A549 (cell line): ENCODE results near the gene HK1. TPM values are rescaled to one million over a fixed set of nuclear protein-coding genes. Genes with fewer than 3 reads are reported as not detected.

ENCODE experiments used
- ATAC-seq, 2 experiments: fragments of 200-7000 bp in 1 of 2; fragments of >200 bp in 1 of 2; cut with Nextera tagmentation in 1 of 2; cut with Tn5 transposase in 1 of 2; 3 replicates each; pipeline versions ENCODE4 v1.8.0 to v1.9.1; 2018 to 2020; ENCODE audit warnings: mild to moderate bottlenecking in 1 of 2, moderate library complexity in 1 of 2
- CTCF ChIA-PET: fragments of 300-600 bp; sonication (Branson Sonifier 250); formaldehyde crosslinking; extraction: SDS; loops from one replicate; lab custom pipeline; 2021; ENCODE audit warnings: antibody characterized with exemption, inconsistent platforms; lab: Yijun Ruan, JAX
- POLR2A ChIA-PET: fragments of 350-600 bp; formaldehyde crosslinking; extraction: SDS; loops from one replicate; lab custom pipeline; 2021; ENCODE audit warnings: antibody characterized with exemption, inconsistent platforms; lab: Yijun Ruan, JAX
- DNase-seq, 2 experiments: peaks; one replicate each; pipeline versions ENCODE4 v3.0.0 to v3.0.0-alpha.2; 2011 to 2016; ENCODE audit warnings: low read depth in 1 of 2, low spot score in 1 of 2
- FAIRE-seq: peaks from 2 replicates; lab custom pipeline; 2011; peaks lifted over from hg19 to GRCh38; lab: Jason Lieb, UNC
- H3K27ac ChIP-seq, 2 experiments: fragments of >200 bp; sonication (Bioruptor Twin); formaldehyde crosslinking; 3 replicates each; pipeline ENCODE4 v1.5.1; 2016 to 2017
- H3K4me1 ChIP-seq: fragments of >200 bp; sonication (Bioruptor Twin); formaldehyde crosslinking; 3 replicates; pipeline ENCODE4 v1.6.1; 2016
- H3K4me2 ChIP-seq: fragments of >200 bp; sonication (Bioruptor Twin); formaldehyde crosslinking; 3 replicates; pipeline ENCODE4 v1.6.1; 2016
- H3K4me3 ChIP-seq: fragments of >200 bp; sonication (Bioruptor Twin); formaldehyde crosslinking; 3 replicates; pipeline ENCODE4 v1.5.1; 2016
- H3K9me3 ChIP-seq: fragments of >200 bp; sonication (Bioruptor Twin); formaldehyde crosslinking; 3 replicates; pipeline ENCODE4 v1.6.1; 2016
- CHD4 ChIP-seq: fragments of 200-600 bp; sonication (generic); IDR thresholded peaks from 2 replicates; pipeline ENCODE4 v1.6.1; 2016; ENCODE audit warnings: antibody characterized with exemption, mild to moderate bottlenecking, borderline replicate concordance
- FOSB ChIP-seq: fragments of 250-450 bp; sonication (Bioruptor Pico); IDR thresholded peaks from 2 replicates; pipeline ENCODE4 v1.5.0; 2020; ENCODE audit warnings: mild to moderate bottlenecking, moderate library complexity
- FOSL2 ChIP-seq, 2 experiments: fragments of 450-650 bp in 1 of 2; fragments of >200 bp in 1 of 2; sonication (Bioruptor Twin) in 1 of 2; formaldehyde crosslinking; IDR thresholded peaks; 2 replicates each; pipeline versions ENCODE4 v1.5.0 to v1.6.1; 2016 to 2020; ENCODE audit warnings: mild to moderate bottlenecking in 1 of 2, moderate library complexity in 1 of 2
- HDAC2 ChIP-seq: fragments of 200-600 bp; sonication (generic); IDR thresholded peaks from 2 replicates; pipeline ENCODE4 v1.6.1; 2016
- HEYL ChIP-seq: fragments of 250-450 bp; sonication (Bioruptor Pico); IDR thresholded peaks from 2 replicates; pipeline ENCODE4 v1.8.0; 2021; ENCODE audit warnings: mild to moderate bottlenecking, moderate library complexity
- HOXA7 ChIP-seq: fragments of 250-450 bp; sonication (Bioruptor Pico); IDR thresholded peaks from 2 replicates; pipeline ENCODE4 v1.5.0; 2020; ENCODE audit warnings: mild to moderate bottlenecking, moderate library complexity
- HOXB5 ChIP-seq: fragments of 250-450 bp; sonication (Bioruptor Pico); IDR thresholded peaks from 2 replicates; pipeline ENCODE4 v1.5.0; 2020; ENCODE audit warnings: mild to moderate bottlenecking, moderate library complexity
- JUN ChIP-seq, 2 experiments: fragments of >200 bp; sonication (Bioruptor Twin); formaldehyde crosslinking; IDR thresholded peaks; 2 replicates in 1 of 2; 3 replicates in 1 of 2; pipeline ENCODE4 v1.6.1; 2016 to 2017
- KDM1A ChIP-seq: fragments of 200-600 bp; sonication (generic); IDR thresholded peaks from 2 replicates; pipeline ENCODE4 v1.6.1; 2016; ENCODE audit warnings: low read depth, mild to moderate bottlenecking
- KDM5A ChIP-seq: fragments of 200-600 bp; sonication (generic); IDR thresholded peaks from 2 replicates; pipeline ENCODE4 v1.6.1; 2016; ENCODE audit warnings: antibody characterized with exemption, mild to moderate bottlenecking
- MYC ChIP-seq: IDR thresholded peaks from 2 replicates; pipeline ENCODE4 v1.6.1; 2012; ENCODE audit warnings: mild to moderate bottlenecking, inconsistent platforms, low read length, improper control_type of control experiment, borderline replicate concordance
- NFE2L2 ChIP-seq: fragments of 150-350 bp; conservative IDR thresholded peaks from 2 replicates; pipeline ENCODE4 v1.6.1; 2014; ENCODE audit warnings: low read length
- PHF8 ChIP-seq: fragments of 200-600 bp; sonication (generic); IDR thresholded peaks from 2 replicates; pipeline ENCODE4 v1.6.1; 2016; ENCODE audit warnings: low read depth, mild to moderate bottlenecking, antibody characterized with exemption, moderate library complexity, borderline replicate concordance
- POLR2AphosphoS2 ChIP-seq: conservative IDR thresholded peaks from 2 replicates; pipeline ENCODE4 v1.6.1; 2012; ENCODE audit warnings: low read length, improper control_type of control experiment, inconsistent platforms
- RARB ChIP-seq: fragments of 250-450 bp; sonication (Bioruptor Pico); IDR thresholded peaks from 2 replicates; pipeline ENCODE4 v1.8.0; 2021; ENCODE audit warnings: mild to moderate bottlenecking, moderate library complexity
- RCOR1 ChIP-seq: fragments of 150-350 bp; IDR thresholded peaks from 2 replicates; pipeline ENCODE4 v1.6.1; 2014; ENCODE audit warnings: antibody characterized with exemption, low read length, low read depth
- SREBF2 ChIP-seq: fragments of 450-650 bp; IDR thresholded peaks from 2 replicates; pipeline ENCODE4 v1.6.1; 2014; ENCODE audit warnings: mild to moderate bottlenecking, moderate library complexity
- ZC3H11A ChIP-seq: fragments of 450-650 bp; IDR thresholded peaks from 2 replicates; pipeline ENCODE4 v1.6.1; 2014; ENCODE audit warnings: antibody characterized with exemption, mild to moderate bottlenecking
- ZNF302 ChIP-seq: fragments of 250-450 bp; sonication (Bioruptor Pico); IDR thresholded peaks from 2 replicates; pipeline ENCODE4 v1.9.0; 2021; ENCODE audit warnings: inconsistent platforms, mild to moderate bottlenecking, moderate library complexity
- WGBS: methylation state at CpG from one replicate; pipeline ENCODE4 v1.1.6; 2017; ENCODE audit errors: missing lambda C conversion rate; 5-methylcytosine and 5-hydroxymethylcytosine counted together
- polyA plus RNA-seq, 4 experiments: library from polyadenylated mRNA; depleted of rRNA in 3 of 4; stranded (reverse); fragments of >200 nt; fragmentation: RNase III in 1 of 4; extraction: RNeasy Plus Mini Kit Qiagen cat#74134 plus additional on column Dnase treatment in 1 of 4; gene quantifications; 2 replicates in 3 of 4; 3 replicates in 1 of 4; pipeline ENCODE4 v1.2.3, GENCODE V29; 2011 to 2017
- TF ChIP-seq, protein P1 (sequence below): fragments of 450-650 bp; IDR thresholded peaks from 2 replicates; pipeline ENCODE4 v1.6.1; 2014; ENCODE audit warnings: antibody characterized with exemption
- TF ChIP-seq, protein P2 (sequence below): fragments of >200 bp; sonication (Bioruptor Twin); formaldehyde crosslinking; IDR thresholded peaks from 3 replicates; pipeline ENCODE4 v1.6.1; 2016
- TF ChIP-seq, protein P3 (sequence below): fragments of 200-600 bp; sonication (generic); IDR thresholded peaks from 2 replicates; pipeline ENCODE4 v1.6.1; 2016; ENCODE audit warnings: antibody characterized with exemption, mild to moderate bottlenecking, moderate library complexity
- TF ChIP-seq, protein P4 (sequence below): fragments of 250-450 bp; sonication (Bioruptor Pico); IDR thresholded peaks from 2 replicates; pipeline ENCODE4 v1.5.0; 2020; ENCODE audit warnings: low read depth, mild to moderate bottlenecking, moderate library complexity
- TF ChIP-seq, protein P5 (sequence below): fragments of 150-350 bp; IDR thresholded peaks from 2 replicates; pipeline ENCODE4 v1.6.1; 2014; ENCODE audit warnings: low read depth, mild to moderate bottlenecking, low read length
- TF ChIP-seq, protein P6 (sequence below): IDR thresholded peaks from 2 replicates; pipeline ENCODE4 v1.6.1; 2012

The HK1 gene
- polyA plus RNA-seq, 2 of the 4 experiments (the other 2 are of a cell fraction) = 17.3 to 58.9 TPM

DNA sequence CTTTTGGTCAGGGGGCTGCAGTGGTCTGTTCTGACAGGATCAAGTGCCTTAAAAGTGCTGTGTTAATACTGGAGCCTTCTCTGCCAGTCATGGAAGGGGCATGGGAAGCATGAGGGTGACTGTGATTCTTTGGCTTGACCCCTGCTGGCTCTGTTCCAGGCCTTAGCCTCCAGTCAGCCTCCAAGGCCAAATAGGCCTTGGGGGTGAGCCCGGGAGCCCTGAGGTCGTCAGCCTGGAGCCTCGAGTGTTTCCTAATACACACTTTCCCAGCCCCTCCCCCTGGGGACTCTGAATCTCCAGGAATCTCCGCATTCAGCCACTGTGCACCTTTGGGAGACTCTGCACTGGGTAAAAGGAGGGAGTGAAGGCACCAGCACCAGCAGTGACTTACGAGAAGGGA is 48.2 kb upstream of the HK1 start:
- peaks cover 53% of the 10 kb centered on the region for H3K4me1 ChIP-seq
- no peak for ATAC-seq
- 0 out of 3 replicates have a peak overlapping the region, but pooled peaks have one; percentile 5 for H3K4me2 ChIP-seq
- H3K27ac ChIP-seq = peak overlapping the region in 1 of 2 experiments; percentile 68; a peak in 2 of 6 replicates
- no peak overlapping the region for H3K4me3 ChIP-seq
- TF ChIP-seq KDM1A (no peak), ZC3H11A (no peak), CHD4 (no peak), RARB (no peak), POLR2AphosphoS2 (no peak), HOXA7 (CRISPR knock-in tag) (no peak)
- TF ChIP-seq, protein P1, sequence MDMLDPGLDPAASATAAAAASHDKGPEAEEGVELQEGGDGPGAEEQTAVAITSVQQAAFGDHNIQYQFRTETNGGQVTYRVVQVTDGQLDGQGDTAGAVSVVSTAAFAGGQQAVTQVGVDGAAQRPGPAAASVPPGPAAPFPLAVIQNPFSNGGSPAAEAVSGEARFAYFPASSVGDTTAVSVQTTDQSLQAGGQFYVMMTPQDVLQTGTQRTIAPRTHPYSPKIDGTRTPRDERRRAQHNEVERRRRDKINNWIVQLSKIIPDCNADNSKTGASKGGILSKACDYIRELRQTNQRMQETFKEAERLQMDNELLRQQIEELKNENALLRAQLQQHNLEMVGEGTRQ = no peak
- TF ChIP-seq, protein P2, sequence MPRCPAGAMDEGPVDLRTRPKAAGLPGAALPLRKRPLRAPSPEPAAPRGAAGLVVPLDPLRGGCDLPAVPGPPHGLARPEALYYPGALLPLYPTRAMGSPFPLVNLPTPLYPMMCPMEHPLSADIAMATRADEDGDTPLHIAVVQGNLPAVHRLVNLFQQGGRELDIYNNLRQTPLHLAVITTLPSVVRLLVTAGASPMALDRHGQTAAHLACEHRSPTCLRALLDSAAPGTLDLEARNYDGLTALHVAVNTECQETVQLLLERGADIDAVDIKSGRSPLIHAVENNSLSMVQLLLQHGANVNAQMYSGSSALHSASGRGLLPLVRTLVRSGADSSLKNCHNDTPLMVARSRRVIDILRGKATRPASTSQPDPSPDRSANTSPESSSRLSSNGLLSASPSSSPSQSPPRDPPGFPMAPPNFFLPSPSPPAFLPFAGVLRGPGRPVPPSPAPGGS = no peak
- TF ChIP-seq, all 56 proteins: peak for 0
- 63% methylated on average over 5 of the region's 5 CpGs for WGBS
- ChIA-PET CTCF (interaction anchor here (0.6 to 21.3 kb wide), 3 partner anchors 168 to 443 kb away, joined by 3 to 424 read pairs (median 3); no protein-coding TSS in a partner anchor), POLR2A (no interaction called here)
- DNase-seq = no peak
- no peaks in the 10 kb centered on the region for H3K9me3 ChIP-seq
- FAIRE-seq = no peak

DNA sequence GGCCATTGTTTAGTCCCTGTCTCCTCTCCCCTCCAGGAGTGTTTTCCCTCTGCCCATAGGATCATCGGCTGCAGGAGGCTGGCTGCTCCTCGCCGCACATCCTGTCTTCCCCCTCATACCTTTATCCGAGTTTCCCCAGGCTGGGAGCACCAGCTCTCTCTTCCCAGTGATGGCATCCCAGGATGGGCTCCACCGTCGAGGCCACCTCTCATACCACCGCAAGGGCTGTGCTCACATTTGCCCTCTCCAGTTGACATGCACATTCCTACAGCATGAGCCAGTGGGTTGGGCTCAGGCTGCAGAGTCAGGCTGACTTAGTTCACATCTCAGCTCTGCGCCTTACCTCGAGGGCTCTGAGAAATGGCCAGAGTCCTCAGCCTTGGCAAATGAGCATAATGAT is 46.0 kb upstream of the HK1 start:
- ChIA-PET CTCF (interaction anchor here (1.1 to 21.3 kb wide), 5 partner anchors 8 to 166 kb away, joined by 3 to 424 read pairs (median 5); no protein-coding TSS in a partner anchor), POLR2A (no interaction called here)
- no peaks in the 10 kb centered on the region for H3K9me3 ChIP-seq
- H3K27ac ChIP-seq = peak overlapping the region; percentile 49 to 68; a peak in 5 of 6 replicates
- 35% methylated on average over 9 of the region's 9 CpGs for whole genome bisulfite sequencing
- H3K4me1 ChIP-seq = peaks cover 51% of the 10 kb centered on the region
- FAIRE-seq = no peak
- peak overlapping the region; percentile 52 for H3K4me2 ChIP-seq
- peak; percentile 75 to 86 for DNase-seq
- peak; percentile 87 to 95 for ATAC-seq
- H3K4me3 ChIP-seq = no peak overlapping the region
- TF ChIP-seq SREBF2 = no peak
- no peak for TF ChIP-seq ZNF302 (CRISPR knock-in tag)
- no peak for TF ChIP-seq KDM1A
- no peak for TF ChIP-seq HDAC2
- no peak for TF ChIP-seq RCOR1
- no peak for TF ChIP-seq FOSL2 (IDR thresholded peaks at IDR 0.05)
- TF ChIP-seq FOSL2 (CRISPR knock-in tag; IDR thresholded peaks at IDR 0.05) = peak; percentile 62
- no peak for TF ChIP-seq POLR2AphosphoS2
- TF ChIP-seq, protein P1 = no peak
- TF ChIP-seq JUN (IDR thresholded peaks at IDR 0.05) = no peak
- no peak for TF ChIP-seq RARB
- TF ChIP-seq, protein P3, sequence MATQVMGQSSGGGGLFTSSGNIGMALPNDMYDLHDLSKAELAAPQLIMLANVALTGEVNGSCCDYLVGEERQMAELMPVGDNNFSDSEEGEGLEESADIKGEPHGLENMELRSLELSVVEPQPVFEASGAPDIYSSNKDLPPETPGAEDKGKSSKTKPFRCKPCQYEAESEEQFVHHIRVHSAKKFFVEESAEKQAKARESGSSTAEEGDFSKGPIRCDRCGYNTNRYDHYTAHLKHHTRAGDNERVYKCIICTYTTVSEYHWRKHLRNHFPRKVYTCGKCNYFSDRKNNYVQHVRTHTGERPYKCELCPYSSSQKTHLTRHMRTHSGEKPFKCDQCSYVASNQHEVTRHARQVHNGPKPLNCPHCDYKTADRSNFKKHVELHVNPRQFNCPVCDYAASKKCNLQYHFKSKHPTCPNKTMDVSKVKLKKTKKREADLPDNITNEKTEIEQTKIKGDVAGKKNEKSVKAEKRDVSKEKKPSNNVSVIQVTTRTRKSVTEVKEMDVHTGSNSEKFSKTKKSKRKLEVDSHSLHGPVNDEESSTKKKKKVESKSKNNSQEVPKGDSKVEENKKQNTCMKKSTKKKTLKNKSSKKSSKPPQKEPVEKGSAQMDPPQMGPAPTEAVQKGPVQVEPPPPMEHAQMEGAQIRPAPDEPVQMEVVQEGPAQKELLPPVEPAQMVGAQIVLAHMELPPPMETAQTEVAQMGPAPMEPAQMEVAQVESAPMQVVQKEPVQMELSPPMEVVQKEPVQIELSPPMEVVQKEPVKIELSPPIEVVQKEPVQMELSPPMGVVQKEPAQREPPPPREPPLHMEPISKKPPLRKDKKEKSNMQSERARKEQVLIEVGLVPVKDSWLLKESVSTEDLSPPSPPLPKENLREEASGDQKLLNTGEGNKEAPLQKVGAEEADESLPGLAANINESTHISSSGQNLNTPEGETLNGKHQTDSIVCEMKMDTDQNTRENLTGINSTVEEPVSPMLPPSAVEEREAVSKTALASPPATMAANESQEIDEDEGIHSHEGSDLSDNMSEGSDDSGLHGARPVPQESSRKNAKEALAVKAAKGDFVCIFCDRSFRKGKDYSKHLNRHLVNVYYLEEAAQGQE = no peak
- no peak for TF ChIP-seq FOSB (CRISPR knock-in tag)
- no peak for TF ChIP-seq MYC
- TF ChIP-seq PHF8 = no peak
- TF ChIP-seq, protein P4, sequence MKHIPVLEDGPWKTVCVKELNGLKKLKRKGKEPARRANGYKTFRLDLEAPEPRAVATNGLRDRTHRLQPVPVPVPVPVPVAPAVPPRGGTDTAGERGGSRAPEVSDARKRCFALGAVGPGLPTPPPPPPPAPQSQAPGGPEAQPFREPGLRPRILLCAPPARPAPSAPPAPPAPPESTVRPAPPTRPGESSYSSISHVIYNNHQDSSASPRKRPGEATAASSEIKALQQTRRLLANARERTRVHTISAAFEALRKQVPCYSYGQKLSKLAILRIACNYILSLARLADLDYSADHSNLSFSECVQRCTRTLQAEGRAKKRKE (CRISPR knock-in tag) = peak; percentile 73; the same call in 1 of the 2 replicates
- TF ChIP-seq NFE2L2 = peak; percentile 58; the same call in 1 of the 2 replicates
- TF ChIP-seq HEYL (CRISPR knock-in tag) = no peak
- TF ChIP-seq HOXB5 (CRISPR knock-in tag) = peak; percentile 30; the same call in 1 of the 2 replicates
- TF ChIP-seq, protein P2 = no peak
- TF ChIP-seq, protein P5, sequence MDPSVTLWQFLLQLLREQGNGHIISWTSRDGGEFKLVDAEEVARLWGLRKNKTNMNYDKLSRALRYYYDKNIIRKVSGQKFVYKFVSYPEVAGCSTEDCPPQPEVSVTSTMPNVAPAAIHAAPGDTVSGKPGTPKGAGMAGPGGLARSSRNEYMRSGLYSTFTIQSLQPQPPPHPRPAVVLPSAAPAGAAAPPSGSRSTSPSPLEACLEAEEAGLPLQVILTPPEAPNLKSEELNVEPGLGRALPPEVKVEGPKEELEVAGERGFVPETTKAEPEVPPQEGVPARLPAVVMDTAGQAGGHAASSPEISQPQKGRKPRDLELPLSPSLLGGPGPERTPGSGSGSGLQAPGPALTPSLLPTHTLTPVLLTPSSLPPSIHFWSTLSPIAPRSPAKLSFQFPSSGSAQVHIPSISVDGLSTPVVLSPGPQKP = no peak
- no peak for TF ChIP-seq HOXA7 (CRISPR knock-in tag)
- TF ChIP-seq KDM5A = no peak
- TF ChIP-seq, protein P6, sequence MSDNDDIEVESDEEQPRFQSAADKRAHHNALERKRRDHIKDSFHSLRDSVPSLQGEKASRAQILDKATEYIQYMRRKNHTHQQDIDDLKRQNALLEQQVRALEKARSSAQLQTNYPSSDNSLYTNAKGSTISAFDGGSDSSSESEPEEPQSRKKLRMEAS = peak; percentile 87
